Inflammatory macrophage treated with lipopolysaccharide for 4 hours (primary cell): Measurements from ENCODE around the gene KRT76.
"Not testable (repeated sequence)": the region's sequence is repeated elsewhere in the genome, so short reads cannot be mapped to it uniquely, and the experiment has no call there.

ENCODE experiments used
- DNase-seq: peaks from one replicate; pipeline ENCODE4 v3.0.0-alpha.2; 2020

KRT76 gene

GRCh38 chr12:52796429-52796794, 19.3 kb upstream of the KRT76 start:
- no peak for DNase-seq

DNA sequence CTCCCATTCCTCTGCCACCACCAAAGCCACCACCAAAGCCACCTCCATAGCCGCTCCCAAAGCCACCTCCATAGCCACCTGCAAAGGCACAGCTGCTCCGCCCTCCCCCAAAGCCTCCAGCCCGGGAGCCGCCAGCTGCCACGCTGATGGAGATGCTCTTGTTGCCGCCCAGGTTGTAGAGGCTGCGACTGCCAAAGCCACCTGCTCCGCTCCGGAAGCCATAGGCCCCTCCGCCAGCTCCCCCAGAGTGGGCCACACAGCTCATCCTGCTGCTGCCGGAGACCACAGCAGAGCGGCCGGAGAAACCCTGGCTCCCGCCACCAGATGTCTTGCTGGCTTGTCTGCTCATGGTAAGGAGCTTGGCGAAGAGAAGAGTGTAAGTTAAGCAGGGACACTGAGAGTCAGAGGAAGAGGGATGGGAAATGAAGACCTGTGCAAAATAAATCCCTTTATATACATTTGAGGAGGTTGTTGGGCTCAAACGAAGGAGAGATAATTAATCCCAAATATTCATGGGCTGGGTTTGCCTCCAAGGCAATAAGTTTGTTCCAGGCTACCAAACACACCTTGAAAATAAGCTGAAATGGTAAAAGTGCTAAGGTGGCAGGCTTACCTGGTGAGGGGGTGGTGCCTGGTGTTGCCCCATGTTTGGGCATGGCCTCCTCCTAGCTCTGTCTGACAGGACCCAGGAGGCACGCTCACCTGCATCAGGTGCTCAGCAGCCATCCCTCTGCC, 18.7 kb upstream of the KRT76 start, which contains the start of gene KRT3:
KRT3 (minus strand) TSS at position 424 of the 735 bp plus-strand sequence; CDS start at position 349, 75 bp downstream.
- no peak for DNase-seq

GRCh38 chr12:52795332-52795674, 18.2 kb upstream of the KRT76 start:
- not testable (repeated sequence) for DNase-seq

DNA sequence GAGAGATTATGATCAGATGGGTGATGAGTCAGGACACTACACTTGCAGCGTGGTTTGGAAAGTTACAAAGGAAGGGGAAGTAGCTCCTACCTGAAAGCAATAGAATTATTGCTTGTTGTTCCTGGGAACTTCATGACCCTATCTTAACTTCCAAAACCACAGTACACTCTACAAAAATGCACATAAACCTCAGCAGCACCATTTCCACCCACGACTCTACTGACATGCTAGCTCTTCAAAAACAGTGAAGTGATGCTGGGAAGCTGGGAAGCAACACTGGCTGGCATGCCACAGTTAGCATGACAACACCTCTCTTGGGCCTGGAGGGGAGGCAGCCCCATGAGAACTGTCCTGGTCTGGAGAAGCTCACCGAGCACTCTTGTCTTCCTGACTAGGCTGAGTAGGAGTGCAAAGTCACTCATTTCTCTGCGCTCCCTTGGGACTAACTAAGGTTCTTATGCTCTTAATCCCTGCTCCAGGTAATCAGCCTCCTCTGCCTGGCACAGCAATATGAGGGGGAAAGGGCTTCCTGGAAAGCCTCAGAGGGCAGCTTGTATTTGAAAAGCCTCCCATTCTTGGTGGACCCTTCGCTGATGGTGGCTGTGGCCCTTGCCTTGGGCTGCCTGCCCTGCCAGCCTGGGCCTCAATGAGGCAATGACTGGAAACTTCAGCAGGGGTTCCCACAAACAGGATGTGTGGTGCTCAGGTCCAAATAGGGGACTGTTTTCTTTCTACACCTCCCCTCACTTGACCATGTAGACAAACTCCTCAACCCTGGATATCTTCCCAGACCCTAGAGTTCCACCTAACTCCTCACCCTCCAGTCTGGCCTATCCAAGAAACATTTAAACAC, 17.6 kb upstream of the KRT76 start:
- peak; percentile 28 for DNase-seq

- no peak for DNase-seq
These were observed 15.3 kb upstream of the KRT76 start for GRCh38 chr12:52792185-52793029.

DNA sequence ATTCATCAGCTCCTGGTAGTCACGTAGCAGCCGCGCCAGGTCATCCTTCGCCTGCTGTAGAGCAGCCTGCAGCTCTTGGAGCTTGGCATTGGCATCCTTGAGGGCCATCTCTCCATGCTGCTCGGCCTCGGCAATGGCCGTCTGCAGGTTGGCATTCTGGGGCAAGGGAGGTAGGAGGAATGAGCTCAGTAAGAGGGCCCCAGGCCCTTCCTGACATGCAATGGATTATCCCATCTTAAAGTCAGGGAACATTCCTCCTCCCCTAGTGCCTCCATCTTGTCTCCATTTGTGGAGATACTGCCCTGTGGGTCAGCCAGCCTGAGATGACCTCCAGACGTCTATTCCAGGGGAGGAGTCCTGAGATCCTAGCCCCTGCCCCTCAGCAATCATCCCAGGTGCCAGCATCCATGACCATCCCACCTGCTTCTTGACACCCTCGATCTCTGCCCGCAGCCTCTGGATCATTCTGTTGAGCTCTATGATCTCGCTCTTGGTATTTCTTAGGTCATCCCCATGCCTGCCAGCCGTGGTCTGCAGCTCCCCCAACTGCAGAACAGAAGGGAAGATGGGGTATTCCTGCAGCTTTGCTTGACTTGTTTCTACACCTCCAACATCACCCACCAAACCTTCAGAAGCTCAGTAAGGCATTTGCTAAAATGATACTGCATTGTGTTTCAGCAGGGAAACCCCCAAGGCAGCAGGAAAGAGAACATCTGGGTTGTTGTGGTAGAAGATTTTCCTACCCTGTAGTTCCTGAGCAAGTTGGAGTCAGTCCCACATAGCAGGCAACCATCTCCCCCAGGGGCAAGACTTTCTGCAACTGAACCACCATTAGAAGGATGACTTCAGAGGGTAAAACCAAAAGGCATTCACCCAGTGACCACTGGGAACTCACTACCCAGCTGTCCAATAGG, 14.4 kb upstream of the KRT76 start:
- DNase-seq: no peak

DNA sequence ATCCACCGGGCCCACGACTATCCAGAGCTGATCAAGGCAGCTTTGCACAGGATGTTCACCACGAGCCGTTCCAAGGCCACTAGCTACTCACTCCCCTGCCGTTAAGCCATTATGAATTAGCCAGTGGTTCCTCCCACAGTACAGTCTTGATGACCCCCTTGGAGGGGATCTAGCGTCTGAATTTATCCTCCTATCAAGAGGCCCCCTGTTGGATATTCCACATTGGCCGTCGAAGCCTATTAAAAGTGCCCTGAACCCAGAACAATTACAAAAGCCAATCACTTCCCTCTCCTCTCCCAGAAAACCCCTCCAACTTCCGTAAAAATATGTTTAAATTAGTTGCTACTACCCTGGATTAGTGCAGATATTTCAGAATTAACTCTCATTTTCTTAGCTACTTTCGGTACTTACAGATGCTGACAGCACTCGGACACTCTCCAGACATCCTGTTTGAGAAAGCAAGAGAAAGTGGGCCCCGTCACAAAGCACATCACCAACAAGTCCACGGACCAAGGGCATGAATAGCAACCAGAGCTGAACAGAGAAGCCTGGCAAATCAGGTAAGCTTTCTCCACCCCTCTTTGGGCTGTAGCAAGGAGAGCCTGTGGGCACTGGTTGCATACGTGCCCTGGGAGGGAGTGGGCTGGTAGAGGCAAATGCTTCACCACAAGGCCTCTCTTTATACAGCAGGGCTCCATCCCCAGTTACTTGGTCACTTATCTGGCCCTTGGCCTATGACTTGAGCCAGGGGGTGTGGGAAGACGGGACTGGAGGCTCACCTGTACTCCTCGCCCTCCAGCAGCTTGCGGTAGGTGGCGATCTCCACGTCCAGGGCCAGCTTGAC, 13.5 kb upstream of the KRT76 start:
- no peak for DNase-seq

DNA sequence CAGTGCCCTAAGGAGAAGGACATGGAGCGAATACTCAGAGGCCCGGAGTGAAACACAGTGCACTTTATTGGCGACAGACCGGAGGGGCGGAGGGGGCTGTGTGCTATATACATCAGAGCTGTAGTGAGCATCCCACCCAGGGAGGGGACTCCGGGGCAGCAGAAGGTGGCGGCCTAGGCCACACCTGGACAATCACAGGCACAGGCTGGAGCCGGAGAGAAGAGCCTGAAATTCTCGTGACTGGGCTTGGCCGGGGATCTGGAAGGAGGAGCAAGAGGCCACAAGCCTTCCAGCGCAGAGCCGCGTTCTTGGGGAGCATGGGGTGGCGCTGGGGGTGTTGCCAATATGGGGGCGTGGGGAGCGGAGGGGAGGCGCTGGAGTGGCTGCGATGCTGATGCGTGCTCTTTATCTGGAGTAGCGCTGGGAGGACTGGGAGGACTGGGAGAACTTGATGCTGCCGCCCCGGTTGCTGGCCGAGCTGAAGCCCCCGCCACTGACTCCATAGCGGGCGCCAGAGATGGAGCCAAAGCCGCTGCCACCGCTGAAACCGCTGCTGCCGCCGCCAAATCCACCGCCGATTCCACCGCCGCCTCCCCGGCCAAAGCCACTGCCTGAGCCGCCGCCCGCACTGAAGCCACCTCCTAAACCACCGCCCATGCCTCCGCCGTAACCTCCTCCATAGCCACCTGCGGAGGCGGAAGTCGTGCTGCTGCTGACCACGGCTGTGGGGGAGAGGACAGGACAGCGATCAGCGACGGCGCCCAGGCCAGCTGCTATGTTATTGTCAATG, 12.7 kb upstream of the KRT76 start:
- DNase-seq: no peak

GRCh38 chr12:52788876-52789636, 11.9 kb upstream of the KRT76 start:
- no peak for DNase-seq

DNA sequence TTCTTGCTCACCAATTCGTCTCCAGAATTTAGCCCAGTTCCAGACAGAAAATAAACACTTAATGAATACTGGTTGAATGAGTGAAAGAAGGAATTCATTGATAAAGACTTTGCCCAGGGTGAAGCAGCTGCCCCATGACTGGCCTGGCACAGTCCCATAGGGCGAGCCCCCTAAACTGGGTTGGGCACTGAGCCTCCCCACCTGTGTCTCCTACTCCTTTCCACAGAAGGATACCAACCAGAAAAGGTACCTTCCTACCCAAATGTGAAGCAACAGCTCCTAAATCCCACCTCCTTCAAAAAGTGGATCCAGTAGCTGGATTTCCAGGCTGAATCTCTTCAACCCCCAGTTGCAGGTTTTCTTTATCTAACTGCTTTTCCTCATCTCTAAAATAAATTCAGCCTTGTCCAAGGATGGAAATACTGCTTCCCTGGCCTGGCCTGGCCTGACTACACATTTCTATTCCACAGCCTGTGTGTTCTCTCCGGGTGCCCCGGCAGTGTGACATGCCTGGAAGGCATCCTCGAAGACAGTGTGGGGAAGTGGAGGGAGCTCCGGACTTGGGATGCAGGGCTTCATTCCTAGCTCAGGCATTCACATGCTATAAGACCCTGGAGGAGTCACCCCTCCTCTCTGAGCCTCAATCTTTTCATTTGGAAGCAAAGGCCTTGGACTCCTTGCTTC, 11.2 kb upstream of the KRT76 start:
- DNase-seq: no peak

- peak; percentile 17 for DNase-seq
These were observed 10.4 kb upstream of the KRT76 start for GRCh38 chr12:52787324-52788191.

DNA sequence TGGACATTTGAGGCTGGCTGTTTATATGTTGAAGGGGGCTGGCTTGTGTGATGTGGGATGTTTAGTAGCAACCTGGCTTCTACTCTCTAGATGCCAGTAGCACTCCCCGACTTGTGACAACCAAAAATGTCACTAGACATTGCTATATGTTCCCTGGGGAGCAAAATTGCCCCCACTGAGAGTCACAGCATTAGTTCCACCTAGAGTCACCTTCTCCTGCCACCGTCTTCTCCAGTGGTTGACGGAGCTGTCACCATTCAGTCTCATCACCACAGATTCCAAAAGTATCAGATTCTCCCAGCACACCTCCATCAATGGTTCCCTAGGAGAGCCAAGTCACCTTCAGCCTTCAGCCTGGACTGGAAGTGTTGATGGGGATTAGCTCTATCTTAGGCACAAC, 7.8 kb upstream of the KRT76 start:
- DNase-seq: no peak

- no peak for DNase-seq
These were observed 6.6 kb upstream of the KRT76 start for GRCh38 chr12:52783563-52784316.

- DNase-seq: no peak
These were observed 5.4 kb upstream of the KRT76 start for GRCh38 chr12:52782502-52782901.

- DNase-seq: no peak
These were observed 4.4 kb upstream of the KRT76 start for GRCh38 chr12:52781399-52782082.

DNA sequence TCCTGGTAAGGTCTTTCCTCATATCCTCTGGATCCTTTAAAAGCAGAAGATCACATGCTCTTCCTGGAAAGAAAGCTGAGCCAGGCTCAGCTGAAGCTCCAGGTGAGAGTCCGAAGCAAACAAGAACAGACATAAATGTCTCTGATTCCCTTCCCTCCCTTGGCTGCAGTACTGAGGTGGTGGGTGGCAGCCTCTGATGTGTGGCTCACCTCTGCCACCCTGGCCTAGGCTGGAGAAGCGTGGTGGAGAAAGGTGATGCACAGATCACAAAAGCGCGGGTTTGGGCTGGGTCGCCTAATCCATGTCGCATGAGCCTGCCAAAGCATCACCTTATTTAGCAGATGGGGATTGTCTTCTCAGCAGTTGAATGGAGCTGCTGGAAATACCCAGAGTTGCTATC, 2.8 kb upstream of the KRT76 start:
- no peak for DNase-seq

DNA sequence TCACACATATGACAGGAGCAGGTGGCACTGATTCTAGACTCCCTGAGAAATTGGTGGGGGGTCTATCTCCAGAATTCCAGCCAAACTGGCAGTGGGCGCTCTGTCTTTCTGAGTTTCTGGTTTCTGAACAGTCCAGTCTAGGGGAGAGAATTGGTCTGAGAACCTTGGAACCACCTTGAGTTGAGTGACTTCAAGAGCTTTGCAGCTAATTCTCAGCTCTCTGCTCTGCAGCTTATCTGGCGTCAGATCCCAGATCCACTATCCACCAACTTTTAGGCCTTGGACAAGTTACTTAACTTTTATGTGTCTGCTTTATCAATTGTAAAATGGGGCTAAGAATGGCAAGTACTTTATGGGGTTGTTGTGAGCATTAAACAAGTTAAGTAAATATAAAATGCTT, 1.7 kb upstream of the KRT76 start:
- no peak for DNase-seq
